HG03280 (cell line): ENCODE data around the gene MSRB2.
"Not testable (repeated sequence)": the region's sequence is repeated elsewhere in the genome, so short reads cannot be mapped to it uniquely, and the experiment has no call there.

Source experiments
- ATAC-seq: cut with Tn5 transposase; IDR thresholded peaks from one replicate; pipeline ENCODE4 v1.9.1; 2021; ENCODE audit warnings: mild to moderate bottlenecking, moderate library complexity; ENCODE audit not compliant: unreplicated experiment

Gene MSRB2

GRCh38 chr10:23095404-23095965 lies at the start of gene MSRB2:
TSS of gene MSRB2 (plus strand) at chr10:23095579. CDS start at chr10:23095609, 30 bp downstream.
- ATAC-seq: peak; percentile 71

GRCh38 chr10:23046027-23046426 lies 49.4 kb upstream of the MSRB2 start:
- no peak for ATAC-seq

- no peak for ATAC-seq
These were observed 48.0 kb upstream of the MSRB2 start for GRCh38 chr10:23047201-23048050.

- no peak for ATAC-seq
These were observed 47.2 kb upstream of the MSRB2 start for GRCh38 chr10:23048191-23048590.

- no peak for ATAC-seq
These were observed 44.1 kb upstream of the MSRB2 start for GRCh38 chr10:23051278-23051677.

GRCh38 chr10:23051855-23052331 lies 43.5 kb upstream of the MSRB2 start:
- no peak for ATAC-seq

GRCh38 chr10:23053036-23053435 lies 42.3 kb upstream of the MSRB2 start:
- no peak for ATAC-seq

- ATAC-seq: no peak
These were observed 39.8 kb upstream of the MSRB2 start for GRCh38 chr10:23055424-23056185.

- ATAC-seq: no peak
These were observed 39.2 kb upstream of the MSRB2 start for GRCh38 chr10:23056186-23056579.

GRCh38 chr10:23058366-23058765 lies 37.0 kb upstream of the MSRB2 start:
- ATAC-seq: no peak

GRCh38 chr10:23060918-23061317 lies 34.5 kb upstream of the MSRB2 start:
- no peak for ATAC-seq

GRCh38 chr10:23063045-23063972 lies 32.1 kb upstream of the MSRB2 start:
- ATAC-seq: no peak

- no peak for ATAC-seq
These were observed 31.2 kb upstream of the MSRB2 start for GRCh38 chr10:23063973-23064812.

GRCh38 chr10:23064813-23065114 lies 30.6 kb upstream of the MSRB2 start:
- not testable (repeated sequence) for ATAC-seq

- no peak for ATAC-seq
These were observed 30.0 kb upstream of the MSRB2 start for GRCh38 chr10:23065181-23065948.

- ATAC-seq: no peak
These were observed 28.0 kb upstream of the MSRB2 start for GRCh38 chr10:23067337-23067736.

GRCh38 chr10:23067939-23068775 lies 27.2 kb upstream of the MSRB2 start:
- ATAC-seq: peak; percentile 47
